Measurements from ENCODE around the gene KLHL25. TPM values are rescaled to one million over a fixed set of nuclear protein-coding genes. Genes with fewer than 3 reads are reported as not detected.

The KLHL25 gene
- total and polyA plus RNA-seq, 11 donors = 2.2 to 12.9 (median 4.3) TPM

DNA sequence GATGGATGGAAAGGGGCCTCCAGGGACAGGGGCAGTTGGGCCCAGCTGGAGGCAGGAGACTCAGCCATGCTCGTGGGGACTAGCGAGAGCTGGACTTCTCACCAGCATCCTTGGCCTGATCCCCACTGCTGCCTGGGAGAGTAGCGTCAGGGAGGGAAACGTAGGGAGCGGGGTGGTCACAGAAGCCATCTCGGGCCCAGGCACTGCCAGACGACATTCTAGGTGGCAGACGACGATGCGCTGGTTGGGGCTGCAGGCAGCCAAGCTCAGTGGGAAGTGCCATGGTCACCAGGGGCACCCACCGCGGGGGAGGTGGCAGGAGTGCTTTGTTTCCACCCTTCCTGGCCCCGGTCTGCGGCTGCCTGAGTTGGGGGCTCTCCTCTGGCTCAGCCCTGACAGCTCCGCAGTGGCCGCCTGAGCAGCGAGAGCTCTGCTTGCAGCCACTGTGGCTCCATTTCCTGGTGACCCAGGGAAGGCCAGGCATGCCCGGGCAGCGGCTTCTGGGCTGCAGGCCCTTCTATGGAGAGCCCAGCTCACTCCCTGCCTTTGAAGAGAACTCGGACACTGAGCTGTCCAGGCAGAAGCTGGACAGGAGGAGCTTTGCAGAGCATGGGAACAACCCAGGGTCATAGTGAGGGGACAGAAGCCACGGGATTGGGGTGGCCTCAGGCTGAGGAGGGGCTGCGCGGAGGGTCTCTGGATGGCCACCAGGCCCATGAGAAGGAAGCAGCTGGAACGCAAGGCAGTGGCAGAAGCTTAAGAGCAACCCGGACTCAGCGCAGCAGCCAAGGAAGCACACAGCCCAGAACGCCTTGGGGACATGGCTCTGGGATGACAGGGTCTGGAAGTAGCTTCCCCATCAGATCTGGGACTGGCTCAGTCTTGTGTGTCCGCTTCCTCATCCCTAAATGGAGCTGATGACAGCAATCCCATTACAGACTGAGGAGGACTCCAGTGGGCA is 30.8 kb downstream of the KLHL25 start:
- H3K9me3 ChIP-seq = no peaks in the 10 kb centered on the region
- peak in 1 of 4 donors; percentile 2 for ATAC-seq
- TF ChIP-seq, protein P1, sequence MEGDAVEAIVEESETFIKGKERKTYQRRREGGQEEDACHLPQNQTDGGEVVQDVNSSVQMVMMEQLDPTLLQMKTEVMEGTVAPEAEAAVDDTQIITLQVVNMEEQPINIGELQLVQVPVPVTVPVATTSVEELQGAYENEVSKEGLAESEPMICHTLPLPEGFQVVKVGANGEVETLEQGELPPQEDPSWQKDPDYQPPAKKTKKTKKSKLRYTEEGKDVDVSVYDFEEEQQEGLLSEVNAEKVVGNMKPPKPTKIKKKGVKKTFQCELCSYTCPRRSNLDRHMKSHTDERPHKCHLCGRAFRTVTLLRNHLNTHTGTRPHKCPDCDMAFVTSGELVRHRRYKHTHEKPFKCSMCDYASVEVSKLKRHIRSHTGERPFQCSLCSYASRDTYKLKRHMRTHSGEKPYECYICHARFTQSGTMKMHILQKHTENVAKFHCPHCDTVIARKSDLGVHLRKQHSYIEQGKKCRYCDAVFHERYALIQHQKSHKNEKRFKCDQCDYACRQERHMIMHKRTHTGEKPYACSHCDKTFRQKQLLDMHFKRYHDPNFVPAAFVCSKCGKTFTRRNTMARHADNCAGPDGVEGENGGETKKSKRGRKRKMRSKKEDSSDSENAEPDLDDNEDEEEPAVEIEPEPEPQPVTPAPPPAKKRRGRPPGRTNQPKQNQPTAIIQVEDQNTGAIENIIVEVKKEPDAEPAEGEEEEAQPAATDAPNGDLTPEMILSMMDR (IDR thresholded peaks at IDR 0.05) = no peak
- no peak for TF ChIP-seq POLR2A (IDR thresholded peaks at IDR 0.05)
- H3K4me1 ChIP-seq = peaks cover 8 to 53% (median 32%) of the 10 kb centered on the region in 12 donors
- peaks cover 0 to 8% (median 0%) of the 10 kb centered on the region in 9 donors for H3K36me3 ChIP-seq
- H3K27ac ChIP-seq = peak overlapping the region in 11 of 12 donors; percentile 2 to 65 (median 42)
- H3K27me3 ChIP-seq = no peaks in the 10 kb centered on the region
- DNase-seq = peak in 1 of 5 donors; percentile 54
- intact Hi-C loops (cut with DNase I) = loop anchor here in 1 of 10 donors (2.0 kb wide), 1 partner anchor 67 kb away; no protein-coding TSS in a partner anchor
- H3K4me3 ChIP-seq = no peak overlapping the region
- 77 to 81% (median 80%) methylated on average over 19 to 28 of the region's 28 CpGs for WGBS, 4 donors

DNA sequence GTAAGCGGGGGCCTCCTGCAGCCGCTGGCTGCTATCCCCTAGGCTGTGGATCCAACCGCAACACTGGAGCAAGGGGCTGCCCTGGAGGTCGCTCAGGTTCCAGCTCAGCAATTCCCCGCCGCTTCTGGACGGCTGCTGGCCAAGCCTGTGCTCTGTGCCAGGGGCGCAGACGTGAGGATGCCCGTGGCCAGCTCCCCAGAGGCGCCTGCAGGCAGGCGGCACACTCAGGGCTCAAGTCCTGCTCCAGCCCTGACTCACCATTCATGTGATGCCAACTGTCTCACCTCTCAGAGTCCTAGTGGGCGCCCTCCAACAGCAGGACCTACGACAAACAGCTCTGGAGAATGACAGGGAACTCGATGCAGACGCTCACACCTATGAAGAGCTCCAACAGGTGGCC is 31.6 kb downstream of the KLHL25 start:
- no peaks in the 10 kb centered on the region for H3K9me3 ChIP-seq
- peak; percentile 49 to 86 (median 79) for DNase-seq
- TF ChIP-seq POLR2A (IDR thresholded peaks at IDR 0.05) = no peak
- TF ChIP-seq, protein P1 (IDR thresholded peaks at IDR 0.05) = no peak
- ATAC-seq = peak; percentile 59 to 82 (median 78)
- 44 to 63% (median 54%) methylated on average over 16 of the region's 16 CpGs for WGBS, 4 donors
- peak overlapping the region in 7 of 12 donors; percentile 1 to 65 (median 56) for H3K27ac ChIP-seq
- peaks cover 8 to 61% (median 38%) of the 10 kb centered on the region in 12 donors for H3K4me1 ChIP-seq
- peaks cover 0 to 8% (median 0%) of the 10 kb centered on the region in 9 donors for H3K36me3 ChIP-seq
- H3K4me3 ChIP-seq = no peak overlapping the region
- intact Hi-C loops (cut with DNase I) = loop anchor here in 1 of 10 donors (2.0 kb wide), 1 partner anchor 68 kb away; no protein-coding TSS in a partner anchor
- H3K27me3 ChIP-seq = no peaks in the 10 kb centered on the region

DNA sequence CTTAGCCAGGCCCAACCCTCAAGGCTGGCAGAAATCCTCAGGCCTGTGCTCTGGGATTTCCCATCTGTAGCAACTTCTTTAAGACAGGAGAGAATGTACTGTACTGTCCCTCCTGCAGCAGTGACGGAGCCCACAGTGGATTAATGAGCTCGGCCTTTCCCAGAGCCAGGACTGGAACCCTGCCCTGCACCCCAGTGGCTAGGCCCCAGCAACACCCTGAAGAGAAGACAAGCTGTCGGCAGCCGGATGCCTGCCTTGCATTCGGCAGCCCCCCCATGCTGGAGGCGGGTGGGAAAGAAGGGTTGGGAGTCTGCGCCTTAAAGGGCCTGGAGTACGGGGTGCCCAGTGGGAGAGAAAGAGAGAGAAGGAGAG is 32.0 kb downstream of the KLHL25 start:
- ATAC-seq = peak; percentile 36 to 66 (median 46)
- H3K27ac ChIP-seq = peak overlapping the region in 7 of 12 donors; percentile 1 to 65 (median 56)
- whole genome bisulfite sequencing, 4 donors = 40 to 56% (median 47%) methylated on average over 6 to 8 of the region's 8 CpGs
- no peaks in the 10 kb centered on the region for H3K27me3 ChIP-seq
- intact Hi-C loops (cut with DNase I) = loop anchor here in 1 of 10 donors (2.0 kb wide), 1 partner anchor 68 kb away; no protein-coding TSS in a partner anchor
- TF ChIP-seq, protein P1 (IDR thresholded peaks at IDR 0.05) = no peak
- TF ChIP-seq POLR2A (IDR thresholded peaks at IDR 0.05) = no peak
- peaks cover 8 to 65% (median 38%) of the 10 kb centered on the region in 12 donors for H3K4me1 ChIP-seq
- DNase-seq = peak in 3 of 5 donors; percentile 64 to 77 (median 76)
- no peaks in the 10 kb centered on the region for H3K9me3 ChIP-seq
- H3K36me3 ChIP-seq = peaks cover 0 to 8% (median 0%) of the 10 kb centered on the region in 9 donors
- H3K4me3 ChIP-seq = no peak overlapping the region
